ENCODE data around the gene P2RY4.

P2RY4 gene

GRCh38 chrX:70255452-70255851 is 4.6 kb downstream of the P2RY4 start:
- TF ChIP-seq GATA3 (IDR thresholded peaks at IDR 0.05; ENCODE audit: low read depth, low read length) (no peak), GATA2 (IDR thresholded peaks at IDR 0.05; ENCODE audit: low read depth, low read length) (no peak)

GRCh38 chrX:70254909-70255308 is 5.1 kb downstream of the P2RY4 start:
- TF ChIP-seq GATA2 (IDR thresholded peaks at IDR 0.05; ENCODE audit: low read depth, low read length) (no peak), GATA3 (IDR thresholded peaks at IDR 0.05; ENCODE audit: low read depth, low read length) (no peak)

- no peak for TF ChIP-seq GATA2 (IDR thresholded peaks at IDR 0.05; ENCODE audit: low read depth, low read length)
- no peak for TF ChIP-seq GATA3 (IDR thresholded peaks at IDR 0.05; ENCODE audit: low read depth, low read length)
Observed at GRCh38 chrX:70254063-70254400, 6.0 kb downstream of the P2RY4 start.

GRCh38 chrX:70253377-70254062 is 6.5 kb downstream of the P2RY4 start:
- TF ChIP-seq GATA2 (IDR thresholded peaks at IDR 0.05; ENCODE audit: low read depth, low read length) (no peak), GATA3 (IDR thresholded peaks at IDR 0.05; ENCODE audit: low read depth, low read length) (no peak)

GRCh38 chrX:70252491-70252890 is 7.5 kb downstream of the P2RY4 start:
- TF ChIP-seq GATA2 (IDR thresholded peaks at IDR 0.05; ENCODE audit: low read depth, low read length) (no peak), GATA3 (IDR thresholded peaks at IDR 0.05; ENCODE audit: low read depth, low read length) (no peak)

GRCh38 chrX:70247252-70247651 is 12.8 kb downstream of the P2RY4 start:
- no peak for TF ChIP-seq GATA3 (IDR thresholded peaks at IDR 0.05; ENCODE audit: low read depth, low read length)
- TF ChIP-seq GATA2 (IDR thresholded peaks at IDR 0.05; ENCODE audit: low read depth, low read length), result no peak

- TF ChIP-seq GATA3 (IDR thresholded peaks at IDR 0.05; ENCODE audit: low read depth, low read length) (no peak), GATA2 (IDR thresholded peaks at IDR 0.05; ENCODE audit: low read depth, low read length) (no peak)
Observed at GRCh38 chrX:70244881-70245280, 15.1 kb downstream of the P2RY4 start.

GRCh38 chrX:70241501-70241900 is 18.5 kb downstream of the P2RY4 start:
- TF ChIP-seq GATA2 (IDR thresholded peaks at IDR 0.05; ENCODE audit: low read depth, low read length), result no peak
- no peak for TF ChIP-seq GATA3 (IDR thresholded peaks at IDR 0.05; ENCODE audit: low read depth, low read length)

GRCh38 chrX:70240751-70241150 is 19.3 kb downstream of the P2RY4 start:
- no peak for TF ChIP-seq GATA2 (IDR thresholded peaks at IDR 0.05; ENCODE audit: low read depth, low read length)
- no peak for TF ChIP-seq GATA3 (IDR thresholded peaks at IDR 0.05; ENCODE audit: low read depth, low read length)

GRCh38 chrX:70234355-70234754 is 25.6 kb downstream of the P2RY4 start, which contains the start of gene AWAT1:
Gene AWAT1, plus strand, starts transcription at chrX:70234655. Its CDS starts 41 bp downstream, at chrX:70234696.
- TF ChIP-seq GATA3 (IDR thresholded peaks at IDR 0.05; ENCODE audit: low read depth, low read length), result no peak
- TF ChIP-seq GATA2 (IDR thresholded peaks at IDR 0.05; ENCODE audit: low read depth, low read length), result no peak

- TF ChIP-seq GATA3 (IDR thresholded peaks at IDR 0.05; ENCODE audit: low read depth, low read length), result no peak
- TF ChIP-seq GATA2 (IDR thresholded peaks at IDR 0.05; ENCODE audit: low read depth, low read length), result no peak
Observed at GRCh38 chrX:70231666-70232065, 28.3 kb downstream of the P2RY4 start.

GRCh38 chrX:70226687-70227086 is 33.3 kb downstream of the P2RY4 start:
- no peak for TF ChIP-seq GATA2 (IDR thresholded peaks at IDR 0.05; ENCODE audit: low read depth, low read length)
- TF ChIP-seq GATA3 (IDR thresholded peaks at IDR 0.05; ENCODE audit: low read depth, low read length), result no peak

GRCh38 chrX:70226048-70226447 is 34.0 kb downstream of the P2RY4 start:
- TF ChIP-seq GATA3 (IDR thresholded peaks at IDR 0.05; ENCODE audit: low read depth, low read length) (no peak), GATA2 (IDR thresholded peaks at IDR 0.05; ENCODE audit: low read depth, low read length) (no peak)

- TF ChIP-seq GATA2 (IDR thresholded peaks at IDR 0.05; ENCODE audit: low read depth, low read length) (no peak), GATA3 (IDR thresholded peaks at IDR 0.05; ENCODE audit: low read depth, low read length) (no peak)
Observed at GRCh38 chrX:70219938-70220764, 39.9 kb downstream of the P2RY4 start.

GRCh38 chrX:70208479-70208878 is 51.5 kb downstream of the P2RY4 start:
- TF ChIP-seq GATA3 (IDR thresholded peaks at IDR 0.05; ENCODE audit: low read depth, low read length) (no peak), GATA2 (IDR thresholded peaks at IDR 0.05; ENCODE audit: low read depth, low read length) (no peak)

All from SH-SY5Y (cell line).